GM12875 (cell line): ENCODE measurements around the gene RNGTT.

Experiments used
- H3K4me3 ChIP-seq: one replicate; pipeline ENCODE4 v1.5.1; 2011; ENCODE audit warnings: low read depth, low read length, control low read depth
- CTCF ChIP-seq: IDR thresholded peaks from 2 replicates; pipeline ENCODE4 v1.5.1; 2011; ENCODE audit warnings: low read depth, mild to moderate bottlenecking, control low read depth, inconsistent platforms, low read length, moderate library complexity, borderline replicate concordance; ENCODE audit not compliant: insufficient read depth

RNGTT gene

GRCh38 chr6:88662163-88662580, 301.2 kb downstream of the RNGTT start:
- no peak for TF ChIP-seq CTCF
- no peak overlapping the region for H3K4me3 ChIP-seq

GRCh38 chr6:88661136-88661535, 302.3 kb downstream of the RNGTT start:
- no peak overlapping the region for H3K4me3 ChIP-seq
- TF ChIP-seq CTCF, result no peak

GRCh38 chr6:88655586-88655985, 307.8 kb downstream of the RNGTT start:
- no peak for TF ChIP-seq CTCF
- H3K4me3 ChIP-seq, result no peak overlapping the region

GRCh38 chr6:88653936-88654335, 309.5 kb downstream of the RNGTT start:
- H3K4me3 ChIP-seq, result no peak overlapping the region
- TF ChIP-seq CTCF, result no peak

- TF ChIP-seq CTCF, result no peak
Observed at GRCh38 chr6:88651400-88651799, 312.0 kb downstream of the RNGTT start.

GRCh38 chr6:88650979-88651378, 312.4 kb downstream of the RNGTT start:
- H3K4me3 ChIP-seq, result no peak overlapping the region
- no peak for TF ChIP-seq CTCF

More at GRCh38 chr6:88651400-88651799, 312.0 kb downstream of the RNGTT start:
- H3K4me3 ChIP-seq, result no peak overlapping the region

GRCh38 chr6:88650029-88650619, 313.3 kb downstream of the RNGTT start:
- H3K4me3 ChIP-seq, result no peak overlapping the region

More at GRCh38 chr6:88650029-88650619, 313.3 kb downstream of the RNGTT start:
- TF ChIP-seq CTCF, result no peak
